Osteocyte (in vitro differentiated cells): ENCODE measurements around the gene MFSD2B. TPM values are rescaled to one million over a fixed set of nuclear protein-coding genes. Genes with fewer than 3 reads are reported as not detected.
A peak's percentile ranks its signal among the peaks of the same experiment; 100 is the strongest.

Source experiments
- DNase-seq: peaks from one replicate; pipeline ENCODE4 v3.0.0; 2021; ENCODE audit warnings: mixed read lengths; ENCODE audit not compliant: unreplicated experiment; ENCODE audit errors: extremely low spot score
- H3K27ac Mint-ChIP-seq: one replicate; pipeline ENCODE4 v1.8.0; 2021; ENCODE audit warnings: mild to moderate bottlenecking, mixed read lengths; ENCODE audit not compliant: unreplicated experiment
- H3K27me3 Mint-ChIP-seq: one replicate; pipeline ENCODE4 v1.8.0; 2021; ENCODE audit warnings: mixed read lengths; ENCODE audit not compliant: unreplicated experiment
- H3K36me3 Mint-ChIP-seq: one replicate; pipeline ENCODE4 v1.8.0; 2021; ENCODE audit warnings: mixed read lengths; ENCODE audit not compliant: unreplicated experiment
- H3K4me1 Mint-ChIP-seq: one replicate; pipeline ENCODE4 v1.8.0; 2021; ENCODE audit warnings: mixed read lengths; ENCODE audit not compliant: unreplicated experiment
- H3K4me3 Mint-ChIP-seq: one replicate; pipeline ENCODE4 v1.8.0; 2021; ENCODE audit warnings: mild to moderate bottlenecking, moderate library complexity, mixed read lengths; ENCODE audit not compliant: unreplicated experiment
- H3K9me3 Mint-ChIP-seq: one replicate; pipeline ENCODE4 v1.8.0; 2021; ENCODE audit warnings: mixed read lengths; ENCODE audit not compliant: unreplicated experiment
- long read RNA-seq: library from polyadenylated mRNA; unstranded; transcript quantifications from one replicate; pipeline ENCODE4 v2.0.0, GENCODE V29; 2021
- total RNA-seq: library from RNA; stranded (reverse); gene quantifications from 2 replicates; pipeline ENCODE4 v1.2.1, GENCODE V29; 2021
- TF ChIP-seq, protein P1 (sequence below): fragments of 200-600 bp; sonication (generic); IDR thresholded peaks from 2 replicates; pipeline ENCODE4 v1.5.0; 2021; ENCODE audit warnings: antibody characterized with exemption, mild to moderate bottlenecking, moderate library complexity

MFSD2B gene
- total RNA-seq: not detected in 2 replicates
- long read RNA-seq, partial matches to known transcripts: 1 of 4 reads
- long read RNA-seq, other reads (novel, unspliced or antisense): 3 of 4 reads

GRCh38 chr2:24009680-24010476 is at the start of gene MFSD2B:
Gene MFSD2B, plus strand, starts transcription at chr2:24010085. Its CDS starts 12 bp downstream, at chr2:24010097.
- no peak for DNase-seq
- H3K27ac Mint-ChIP-seq: no peak within 1 kb of the TSS
- no peaks in the 10 kb centered on the region for H3K27me3 Mint-ChIP-seq
- H3K4me3 Mint-ChIP-seq: no peak within 1 kb of the TSS
- no peaks in the 10 kb centered on the region for H3K36me3 Mint-ChIP-seq
- H3K4me1 Mint-ChIP-seq: peaks cover 12% of the 10 kb centered on the region
- H3K9me3 Mint-ChIP-seq: no peaks in the 10 kb centered on the region
- TF ChIP-seq, protein P1, sequence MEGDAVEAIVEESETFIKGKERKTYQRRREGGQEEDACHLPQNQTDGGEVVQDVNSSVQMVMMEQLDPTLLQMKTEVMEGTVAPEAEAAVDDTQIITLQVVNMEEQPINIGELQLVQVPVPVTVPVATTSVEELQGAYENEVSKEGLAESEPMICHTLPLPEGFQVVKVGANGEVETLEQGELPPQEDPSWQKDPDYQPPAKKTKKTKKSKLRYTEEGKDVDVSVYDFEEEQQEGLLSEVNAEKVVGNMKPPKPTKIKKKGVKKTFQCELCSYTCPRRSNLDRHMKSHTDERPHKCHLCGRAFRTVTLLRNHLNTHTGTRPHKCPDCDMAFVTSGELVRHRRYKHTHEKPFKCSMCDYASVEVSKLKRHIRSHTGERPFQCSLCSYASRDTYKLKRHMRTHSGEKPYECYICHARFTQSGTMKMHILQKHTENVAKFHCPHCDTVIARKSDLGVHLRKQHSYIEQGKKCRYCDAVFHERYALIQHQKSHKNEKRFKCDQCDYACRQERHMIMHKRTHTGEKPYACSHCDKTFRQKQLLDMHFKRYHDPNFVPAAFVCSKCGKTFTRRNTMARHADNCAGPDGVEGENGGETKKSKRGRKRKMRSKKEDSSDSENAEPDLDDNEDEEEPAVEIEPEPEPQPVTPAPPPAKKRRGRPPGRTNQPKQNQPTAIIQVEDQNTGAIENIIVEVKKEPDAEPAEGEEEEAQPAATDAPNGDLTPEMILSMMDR: no peak

DNA sequence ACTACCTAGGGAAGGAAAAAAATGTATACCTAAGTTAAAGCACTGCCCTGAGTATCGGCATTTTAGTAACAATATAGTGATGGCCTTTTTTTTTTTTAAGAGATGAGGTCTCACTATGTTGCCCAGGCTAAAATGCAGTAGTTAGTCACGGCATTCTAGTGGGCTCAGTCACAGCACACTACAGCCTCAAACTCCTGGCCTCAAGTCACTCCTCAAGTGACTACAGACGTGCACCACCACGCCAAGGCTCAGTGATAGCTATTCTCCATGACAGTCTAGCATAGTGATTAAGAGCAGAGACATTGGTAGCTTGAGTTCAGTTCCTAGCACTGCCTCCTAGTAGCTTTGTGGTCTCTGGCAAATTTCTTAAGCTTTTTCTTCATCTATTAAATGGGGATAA is 42.0 kb upstream of the MFSD2B start:
- peak; percentile 19 for DNase-seq
- no peaks in the 10 kb centered on the region for H3K4me1 Mint-ChIP-seq
- H3K27me3 Mint-ChIP-seq: no peaks in the 10 kb centered on the region
- H3K27ac Mint-ChIP-seq: no peak overlapping the region
- H3K9me3 Mint-ChIP-seq: no peaks in the 10 kb centered on the region
- H3K36me3 Mint-ChIP-seq: peaks cover 9% of the 10 kb centered on the region
- H3K4me3 Mint-ChIP-seq: no peak overlapping the region
- TF ChIP-seq, protein P1: no peak

- Mint-ChIP-seq H3K27me3 (no peaks in the 10 kb centered on the region), H3K27ac (no peak overlapping the region), H3K9me3 (no peaks in the 10 kb centered on the region), H3K36me3 (peaks cover 14% of the 10 kb centered on the region), H3K4me3 (no peak overlapping the region), H3K4me1 (no peaks in the 10 kb centered on the region)
- DNase-seq: peak; percentile 27
- TF ChIP-seq, protein P1: no peak
Observed at GRCh38 chr2:23976883-23977282, 33.0 kb upstream of the MFSD2B start.

- no peak overlapping the region for H3K27ac Mint-ChIP-seq
- DNase-seq: no peak
- H3K27me3 Mint-ChIP-seq: no peaks in the 10 kb centered on the region
- no peak overlapping the region for H3K4me3 Mint-ChIP-seq
- TF ChIP-seq, protein P1: peak; percentile 52
- H3K4me1 Mint-ChIP-seq: peaks cover 6% of the 10 kb centered on the region
- no peaks in the 10 kb centered on the region for H3K9me3 Mint-ChIP-seq
- peaks cover 21% of the 10 kb centered on the region for H3K36me3 Mint-ChIP-seq
Observed at GRCh38 chr2:23988371-23988770, 21.5 kb upstream of the MFSD2B start.

DNA sequence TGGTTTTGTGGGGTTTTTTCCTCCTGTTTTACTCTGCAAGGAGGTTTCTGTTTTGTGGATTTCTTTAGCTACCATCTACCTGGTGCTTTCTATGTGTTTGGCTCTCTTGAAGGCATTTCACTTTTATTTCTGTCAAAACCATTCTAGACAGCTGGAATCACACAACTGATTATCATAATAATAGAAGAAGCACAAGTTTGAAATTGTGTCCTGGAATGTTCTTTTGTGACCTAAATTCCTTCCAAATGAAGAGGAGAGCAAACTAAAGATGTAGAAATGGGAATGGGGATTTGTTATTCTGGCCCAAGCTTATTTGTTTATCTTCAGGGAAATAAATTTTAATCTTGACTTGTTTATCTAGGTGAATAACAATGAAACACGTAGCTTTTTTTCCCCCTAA is 17.0 kb upstream of the MFSD2B start:
- Mint-ChIP-seq H3K27me3 (no peaks in the 10 kb centered on the region), H3K4me1 (peaks cover 11% of the 10 kb centered on the region), H3K4me3 (no peak overlapping the region), H3K9me3 (no peaks in the 10 kb centered on the region), H3K27ac (no peak overlapping the region), H3K36me3 (peaks cover 13% of the 10 kb centered on the region)
- TF ChIP-seq, protein P1: no peak
- DNase-seq: no peak
